Esophagus muscularis mucosa (tissue), 4 donors: ENCODE measurements around the gene RNF5. TPM values are rescaled to one million over a fixed set of nuclear protein-coding genes. Genes with fewer than 3 reads are reported as not detected.

Source experiments
- DNase-seq: peaks from one replicate; pipeline ENCODE4 v3.0.0-alpha.2; 2017; ENCODE audit errors: extremely low spot score
- H3K27ac ChIP-seq, 4 donors: fragments of 200-600 bp; sonication (generic); replicated peaks in 1 of 4; 1 replicate in 3 of 4; 2 replicates in 1 of 4; pipeline ENCODE4 v1.5.1; 2016 to 2019; ENCODE audit warnings: mild to moderate bottlenecking in 1 of 4
- H3K27me3 ChIP-seq, 4 donors: fragments of 200-600 bp; sonication (generic); one replicate each; pipeline versions ENCODE4 v1.5.1 to v1.6.0; 2016 to 2019
- H3K36me3 ChIP-seq, 4 donors: fragments of 200-600 bp; sonication (generic); one replicate each; pipeline ENCODE4 v1.5.1; 2016 to 2019
- H3K4me1 ChIP-seq, 4 donors: fragments of 200-600 bp; sonication (generic); one replicate each; pipeline ENCODE4 v1.5.1; 2016 to 2019
- H3K4me3 ChIP-seq, 4 donors: fragments of 200-600 bp; sonication (generic); 1 replicate in 2 of 4; 2 replicates in 2 of 4; pipeline ENCODE4 v1.5.1; 2016 to 2019; ENCODE audit warnings: mild to moderate bottlenecking in 4 of 4, moderate library complexity in 1 of 4
- H3K9me3 ChIP-seq, 4 donors: fragments of 200-600 bp; sonication (generic); 1 replicate in 3 of 4; 2 replicates in 1 of 4; pipeline ENCODE4 v1.5.1; 2016 to 2019
- EP300 ChIP-seq: sonication (generic); formaldehyde crosslinking; IDR thresholded peaks from one replicate; pipeline ENCODE4 v1.6.1; 2017; ENCODE audit warnings: antibody characterized with exemption
- POLR2A ChIP-seq: fragments of 450-650 bp; IDR thresholded peaks from one replicate; pipeline ENCODE4 v1.6.1; 2017; ENCODE audit warnings: antibody characterized with exemption, moderate library complexity, mild to moderate bottlenecking, low read depth
- POLR2AphosphoS5 ChIP-seq, 2 donors: sonication (generic); formaldehyde crosslinking; IDR thresholded peaks; one replicate each; pipeline ENCODE4 v1.6.1; 2017; ENCODE audit warnings: antibody characterized with exemption in 2 of 2
- WGBS: methylation state at CpG from one replicate; pipeline ENCODE4 v1.1.5; 2018; 5-methylcytosine and 5-hydroxymethylcytosine counted together
- intact Hi-C: fragments of 100-400 bp; cut with DNase I; formaldehyde crosslinking; loops from one replicate; pipeline ENCODE4 v1.15.1; 2023
- total RNA-seq, 4 donors: library from RNA; depleted of rRNA; stranded (reverse); fragments of >200 nt; gene quantifications; one replicate each; pipeline versions ENCODE4 v1.1.0 to v1.2.1, GENCODE V29; 2016
- TF ChIP-seq, protein P1 (sequence below), 3 experiments: fragments of 200-600 bp in 2 of 3; fragments of 450-650 bp in 1 of 3; sonication (generic) in 2 of 3; IDR thresholded peaks; one replicate each; pipeline ENCODE4 v1.5.1; 2017 to 2019; ENCODE audit warnings: antibody characterized with exemption in 3 of 3, mild to moderate bottlenecking in 2 of 3, moderate library complexity in 1 of 3

RNF5 gene
- total RNA-seq, 4 donors from 2014 or later = 76.2 to 91.4 (median 88.5) TPM

DNA sequence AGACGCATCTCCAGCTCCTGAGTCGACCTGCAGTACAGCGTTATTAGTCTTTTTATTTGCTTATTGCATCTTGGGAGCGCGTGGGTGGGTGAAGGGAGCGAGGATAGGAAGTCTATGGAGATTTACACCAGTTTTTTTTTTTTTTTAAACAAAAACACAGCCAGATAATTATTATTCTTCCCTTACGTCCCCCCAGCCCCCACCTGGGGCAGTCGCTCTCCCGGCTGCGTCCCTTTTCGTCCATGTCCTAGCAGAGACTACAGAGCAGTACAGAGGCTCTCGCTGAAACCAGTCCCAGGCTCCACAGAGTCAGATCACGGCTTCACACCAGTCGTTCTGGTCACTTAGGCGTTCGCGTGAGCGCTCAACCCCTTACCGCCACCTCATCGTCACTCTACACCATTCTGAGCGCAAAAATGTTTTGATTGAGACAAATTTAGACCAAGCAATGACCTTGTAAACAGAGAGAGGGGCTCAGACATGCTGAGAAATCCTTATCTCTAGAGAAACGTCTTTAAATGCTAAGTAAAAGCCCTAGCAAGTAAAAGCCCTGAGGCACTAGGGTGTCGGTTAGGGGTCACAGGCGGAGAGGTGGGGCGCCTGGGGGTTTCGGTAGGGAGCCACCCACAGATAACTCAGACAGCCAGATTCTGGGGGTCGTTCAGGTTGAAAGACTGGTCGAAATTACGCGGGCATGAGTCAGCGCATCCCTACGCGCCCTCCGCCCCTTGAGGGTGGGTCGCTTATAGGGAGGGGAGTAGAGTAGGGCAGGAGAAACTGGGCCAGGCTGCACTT, 25.2 kb upstream of the RNF5 start:
- Histone ChIP-seq H3K4me3 (peak overlapping the region; percentile 76 to 84 (median 80)), H3K9me3 (no peaks in the 10 kb centered on the region), H3K4me1 (peaks cover 37 to 73% (median 63%) of the 10 kb centered on the region in 4 donors), H3K36me3 (peaks cover 4 to 41% (median 31%) of the 10 kb centered on the region in 4 donors), H3K27ac (peak overlapping the region; percentile 90 to 94 (median 93)), H3K27me3 (no peaks in the 10 kb centered on the region)
- 26% methylated on average over 35 of the region's 35 CpGs for WGBS
- TF ChIP-seq, protein P1, sequence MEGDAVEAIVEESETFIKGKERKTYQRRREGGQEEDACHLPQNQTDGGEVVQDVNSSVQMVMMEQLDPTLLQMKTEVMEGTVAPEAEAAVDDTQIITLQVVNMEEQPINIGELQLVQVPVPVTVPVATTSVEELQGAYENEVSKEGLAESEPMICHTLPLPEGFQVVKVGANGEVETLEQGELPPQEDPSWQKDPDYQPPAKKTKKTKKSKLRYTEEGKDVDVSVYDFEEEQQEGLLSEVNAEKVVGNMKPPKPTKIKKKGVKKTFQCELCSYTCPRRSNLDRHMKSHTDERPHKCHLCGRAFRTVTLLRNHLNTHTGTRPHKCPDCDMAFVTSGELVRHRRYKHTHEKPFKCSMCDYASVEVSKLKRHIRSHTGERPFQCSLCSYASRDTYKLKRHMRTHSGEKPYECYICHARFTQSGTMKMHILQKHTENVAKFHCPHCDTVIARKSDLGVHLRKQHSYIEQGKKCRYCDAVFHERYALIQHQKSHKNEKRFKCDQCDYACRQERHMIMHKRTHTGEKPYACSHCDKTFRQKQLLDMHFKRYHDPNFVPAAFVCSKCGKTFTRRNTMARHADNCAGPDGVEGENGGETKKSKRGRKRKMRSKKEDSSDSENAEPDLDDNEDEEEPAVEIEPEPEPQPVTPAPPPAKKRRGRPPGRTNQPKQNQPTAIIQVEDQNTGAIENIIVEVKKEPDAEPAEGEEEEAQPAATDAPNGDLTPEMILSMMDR (IDR thresholded peaks at IDR 0.05) = no peak
- intact Hi-C loops = no loop called here
- no peak for DNase-seq

DNA sequence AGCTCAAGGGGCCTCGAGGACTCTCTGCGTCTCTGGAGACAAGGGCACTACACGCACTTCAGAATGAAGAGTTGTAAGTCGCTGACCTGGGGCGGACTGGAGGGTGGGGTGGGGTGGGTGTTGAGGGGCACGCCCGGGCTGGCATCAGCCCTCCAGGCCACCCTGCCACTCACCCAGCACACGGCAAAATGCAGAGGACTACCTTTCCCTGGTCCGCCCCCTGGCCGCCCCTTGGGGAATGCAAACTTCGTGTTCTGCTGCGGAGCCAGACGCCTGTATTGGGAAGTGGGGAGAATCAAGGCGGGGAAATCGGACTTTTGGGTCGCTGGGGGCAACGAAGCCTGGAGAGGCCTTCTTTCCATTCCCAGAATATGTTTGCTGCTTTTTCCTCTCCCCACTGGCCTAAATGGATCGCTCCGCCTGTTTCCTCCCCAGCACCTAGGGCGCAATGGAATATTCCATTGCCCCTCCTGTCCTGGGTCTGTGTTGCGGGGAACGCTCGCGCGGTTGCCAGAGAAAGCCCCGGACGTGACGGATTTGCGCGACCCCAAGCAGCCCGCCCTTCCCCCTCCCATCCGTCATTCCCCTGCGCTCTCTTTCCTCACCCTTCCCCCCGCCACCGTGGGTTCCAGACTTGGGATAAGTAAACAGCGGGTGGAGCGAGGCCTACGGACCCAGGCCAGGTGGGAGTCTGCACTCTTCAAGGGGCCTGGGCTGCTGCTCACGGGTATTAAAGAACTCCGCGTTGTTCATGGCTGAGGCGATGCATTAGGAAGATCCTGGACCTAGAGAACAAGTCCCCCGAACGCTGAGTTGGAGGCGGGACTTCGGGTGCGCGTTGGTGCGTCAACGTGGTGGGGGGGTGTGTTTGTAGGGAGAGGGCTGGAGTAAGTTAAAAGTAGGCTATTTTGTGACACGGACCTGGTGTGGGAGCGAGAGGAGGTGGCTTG, 24.4 kb upstream of the RNF5 start, which contains the start of gene PPT2:
TSS of gene PPT2 (plus strand) at position 578 of the 950 bp plus-strand sequence. CDS start 454 bp downstream, outside the sequence.
- intact Hi-C loops = loop anchor here (2.0 kb wide), 1 partner anchor 35 kb away; no protein-coding TSS in a partner anchor
- WGBS = 3% methylated on average over 46 of the region's 52 CpGs
- TF ChIP-seq POLR2A (peak; percentile 36), POLR2AphosphoS5 (IDR thresholded peaks at IDR 0.05) (peak; percentile 84 to 94), EP300 (no peak)
- TF ChIP-seq, protein P1 (IDR thresholded peaks at IDR 0.05) = peak in 2 of 3 experiments; percentile 27 to 30
- Histone ChIP-seq H3K4me3 (peak within 1 kb of the TSS; percentile 76 to 84 (median 80)), H3K36me3 (peaks cover 12 to 41% (median 37%) of the 10 kb centered on the region in 4 donors), H3K27ac (peak within 1 kb of the TSS; percentile 90 to 94 (median 93)), H3K27me3 (no peaks in the 10 kb centered on the region), H3K9me3 (no peaks in the 10 kb centered on the region), H3K4me1 (peaks cover 36 to 73% (median 63%) of the 10 kb centered on the region in 4 donors)
- peak; percentile 98 for DNase-seq

DNA sequence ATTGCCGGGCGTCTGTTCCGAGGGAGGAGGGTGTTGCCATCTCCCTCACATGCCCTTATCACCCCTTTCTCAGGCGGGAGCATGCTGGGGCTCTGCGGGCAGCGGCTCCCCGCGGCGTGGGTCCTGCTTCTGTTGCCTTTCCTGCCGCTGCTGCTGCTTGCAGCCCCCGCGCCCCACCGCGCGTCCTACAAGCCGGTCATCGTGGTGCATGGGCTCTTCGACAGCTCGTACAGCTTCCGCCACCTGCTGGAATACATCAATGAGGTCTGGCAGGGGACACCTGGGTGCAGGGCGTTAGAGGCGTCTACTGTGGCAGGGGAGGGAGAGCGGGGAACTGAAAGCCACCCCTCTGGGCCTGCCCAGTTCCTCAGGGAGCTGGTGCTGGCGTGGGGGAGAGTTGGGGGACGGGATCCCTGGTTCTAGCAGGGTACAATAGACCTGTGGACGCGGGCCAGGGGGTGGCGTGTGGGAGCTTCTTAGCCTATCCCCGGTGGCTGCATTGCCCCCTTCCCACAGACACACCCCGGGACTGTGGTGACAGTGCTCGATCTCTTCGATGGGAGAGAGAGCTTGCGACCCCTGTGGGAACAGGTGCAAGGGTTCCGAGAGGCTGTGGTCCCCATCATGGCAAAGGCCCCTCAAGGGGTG, 23.6 kb upstream of the RNF5 start:
- Histone ChIP-seq H3K9me3 (no peaks in the 10 kb centered on the region), H3K27me3 (no peaks in the 10 kb centered on the region), H3K4me1 (peaks cover 33 to 69% (median 62%) of the 10 kb centered on the region in 4 donors), H3K27ac (peak overlapping the region; percentile 90 to 94 (median 93)), H3K4me3 (peak overlapping the region; percentile 76 to 84 (median 80)), H3K36me3 (peaks cover 12 to 38% (median 38%) of the 10 kb centered on the region in 4 donors)
- 10% methylated on average over 8 of the region's 34 CpGs for WGBS
- no peak for DNase-seq
- intact Hi-C loops = loop anchor here (2.0 kb wide), 1 partner anchor 36 kb away; no protein-coding TSS in a partner anchor
- TF ChIP-seq EP300 (no peak), POLR2A (no peak), POLR2AphosphoS5 (IDR thresholded peaks at IDR 0.05) (peak in 1 of 2 donors; percentile 30)
- TF ChIP-seq, protein P1 (IDR thresholded peaks at IDR 0.05) = peak; percentile 62 to 74 (median 65)

DNA sequence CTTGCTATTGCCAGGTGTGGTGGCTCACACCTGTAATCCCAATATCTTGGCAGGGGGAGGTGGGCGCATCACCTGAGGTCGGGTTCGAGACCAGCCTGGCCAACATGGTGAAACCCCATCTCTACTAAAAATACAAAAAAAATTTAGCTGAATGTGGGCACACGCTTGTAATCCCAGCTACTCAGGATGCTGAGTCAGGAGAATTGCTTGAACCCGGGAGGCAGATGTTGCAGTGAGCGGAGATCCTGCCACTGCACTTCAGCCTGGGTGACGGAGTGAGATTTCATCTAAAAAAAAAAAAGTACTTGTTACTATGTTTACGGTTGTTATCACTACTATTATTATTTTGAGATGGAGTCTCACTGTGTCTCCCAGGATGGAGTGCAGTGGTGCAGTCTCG, 21.3 kb upstream of the RNF5 start:
- peaks cover 12 to 58% (median 55%) of the 10 kb centered on the region in 4 donors for H3K36me3 ChIP-seq
- no peaks in the 10 kb centered on the region for H3K27me3 ChIP-seq
- 82% methylated on average over 9 of the region's 9 CpGs for WGBS
- TF ChIP-seq POLR2AphosphoS5 (IDR thresholded peaks at IDR 0.05) (no peak), POLR2A (no peak), EP300 (no peak)
- TF ChIP-seq, protein P1 (IDR thresholded peaks at IDR 0.05) = no peak
- intact Hi-C loops = no loop called here
- no peaks in the 10 kb centered on the region for H3K9me3 ChIP-seq
- no peak for DNase-seq
- H3K27ac ChIP-seq = no peak overlapping the region
- H3K4me3 ChIP-seq = no peak overlapping the region
- H3K4me1 ChIP-seq = peaks cover 25 to 49% (median 40%) of the 10 kb centered on the region in 4 donors
